Spleen (tissue), 11 donors: ENCODE measurements around the gene GRK5. TPM values are rescaled to one million over a fixed set of nuclear protein-coding genes. Genes with fewer than 3 reads are reported as not detected.

ENCODE experiments used
- DNase-seq: peaks from one replicate; pipeline ENCODE4 v3.0.0-alpha.2; 2020
- H3K27ac ChIP-seq, 8 donors: fragments of 200-600 bp; sonication (generic) in 7 of 8; 1 replicate in 4 of 8; 2 replicates in 4 of 8; pipeline versions ENCODE4 v1.5.0 to v1.8.0; 2016 to 2021; ENCODE audit warnings: inconsistent platforms in 4 of 8, mild to moderate bottlenecking in 4 of 8, moderate library complexity in 1 of 8
- H3K27me3 ChIP-seq, 7 donors: fragments of 200-600 bp; sonication (generic) in 6 of 7; replicated peaks in 1 of 7; 1 replicate in 4 of 7; 2 replicates in 3 of 7; pipeline versions ENCODE4 v1.5.0 to v1.8.0; 2016 to 2021; ENCODE audit warnings: inconsistent platforms in 3 of 7, mild to moderate bottlenecking in 1 of 7
- H3K36me3 ChIP-seq, 6 donors: fragments of 200-600 bp; sonication (generic) in 5 of 6; 1 replicate in 4 of 6; 2 replicates in 2 of 6; pipeline versions ENCODE4 v1.5.0 to v1.8.0; 2016 to 2021; ENCODE audit warnings: inconsistent platforms in 2 of 6
- H3K4me1 ChIP-seq, 6 donors: fragments of 200-600 bp; sonication (generic) in 5 of 6; 1 replicate in 3 of 6; 2 replicates in 3 of 6; pipeline versions ENCODE4 v1.5.0 to v1.8.0; 2016 to 2021; ENCODE audit warnings: inconsistent platforms in 3 of 6
- H3K4me3 ChIP-seq, 8 donors: fragments of 200-600 bp; sonication (generic) in 7 of 8; 1 replicate in 4 of 8; 2 replicates in 4 of 8; pipeline versions ENCODE4 v1.5.0 to v1.8.0; 2016 to 2021; ENCODE audit warnings: inconsistent platforms in 4 of 8, mild to moderate bottlenecking in 4 of 8, moderate library complexity in 2 of 8
- H3K9me3 ChIP-seq, 8 donors: fragments of 200-600 bp; sonication (generic) in 7 of 8; 1 replicate in 4 of 8; 2 replicates in 4 of 8; pipeline versions ENCODE4 v1.5.0 to v1.8.0; 2016 to 2021; ENCODE audit warnings: inconsistent platforms in 4 of 8
- POLR2A ChIP-seq, 3 donors: fragments of 450-650 bp; IDR thresholded peaks; one replicate each; pipeline ENCODE4 v1.5.1; 2017; ENCODE audit warnings: antibody characterized with exemption in 3 of 3, mild to moderate bottlenecking in 1 of 3
- POLR2AphosphoS5 ChIP-seq, 3 donors: sonication (generic); formaldehyde crosslinking; IDR thresholded peaks; one replicate each; pipeline ENCODE4 v1.5.1; 2017; ENCODE audit warnings: antibody characterized with exemption in 3 of 3
- WGBS, 5 donors: extraction: QIAGEN DNeasy Blood & Tissue Kit in 3 of 5; methylation state at CpG; one replicate each; pipeline versions ENCODE4 v1.1.5 to v1.1.7; 2013 to 2018; 5-methylcytosine and 5-hydroxymethylcytosine counted together
- intact Hi-C: fragments of 100-400 bp; cut with DNase I; formaldehyde crosslinking; loops from one replicate; pipeline ENCODE4 v1.15.0; 2023; ENCODE audit warnings: low total_unique reads
- polyA plus RNA-seq, 3 donors: library from polyadenylated mRNA; stranded (reverse); fragments of 200-250 nt; gene quantifications; one replicate each; pipeline ENCODE4 v1.2.1, GENCODE V29; 2013
- total RNA-seq, 7 donors: library from RNA; depleted of rRNA in 3 of 7; stranded (reverse); fragments of >200 nt in 3 of 7; fragmentation: NEBNext Ultra II Directional in 4 of 7; extraction: Animal tissue kit (Norgen Biotek cat#: 25700) in 4 of 7; gene quantifications; one replicate each; pipeline versions ENCODE4 v1.1.0 to v1.2.1, GENCODE V29; 2016 to 2021
- TF ChIP-seq, protein P1 (sequence below), 11 experiments: fragments of 200-600 bp in 7 of 11; fragments of 450-650 bp in 4 of 11; sonication (generic) in 4 of 11; IDR thresholded peaks in 8 of 11; conservative IDR thresholded peaks in 3 of 11; 1 replicate in 7 of 11; 2 replicates in 4 of 11; pipeline versions ENCODE4 v1.4.0 to v1.8.0; 2016 to 2021; ENCODE audit warnings: antibody characterized with exemption in 11 of 11, inconsistent platforms in 4 of 11, mild to moderate bottlenecking in 1 of 11
- donor health status: healthy with polysubstance abuse.
- donor health status: DM: no; HTN: no; CAD: no; lungs with moderate emphysema.
- donor health status: DM: no; HTN: no; CAD: no.
- donor health status: Bipolar disorder and iron deficiency.
- donor health status: healthy.
- donor health status: DM: no; HTN: no; CAD: no.
- donor health status: DM: yes; HTN: yes; CAD: no.

Gene GRK5
- total and polyA plus RNA-seq, 10 donors, result 15.5 to 85.2 (median 52.1) TPM

DNA sequence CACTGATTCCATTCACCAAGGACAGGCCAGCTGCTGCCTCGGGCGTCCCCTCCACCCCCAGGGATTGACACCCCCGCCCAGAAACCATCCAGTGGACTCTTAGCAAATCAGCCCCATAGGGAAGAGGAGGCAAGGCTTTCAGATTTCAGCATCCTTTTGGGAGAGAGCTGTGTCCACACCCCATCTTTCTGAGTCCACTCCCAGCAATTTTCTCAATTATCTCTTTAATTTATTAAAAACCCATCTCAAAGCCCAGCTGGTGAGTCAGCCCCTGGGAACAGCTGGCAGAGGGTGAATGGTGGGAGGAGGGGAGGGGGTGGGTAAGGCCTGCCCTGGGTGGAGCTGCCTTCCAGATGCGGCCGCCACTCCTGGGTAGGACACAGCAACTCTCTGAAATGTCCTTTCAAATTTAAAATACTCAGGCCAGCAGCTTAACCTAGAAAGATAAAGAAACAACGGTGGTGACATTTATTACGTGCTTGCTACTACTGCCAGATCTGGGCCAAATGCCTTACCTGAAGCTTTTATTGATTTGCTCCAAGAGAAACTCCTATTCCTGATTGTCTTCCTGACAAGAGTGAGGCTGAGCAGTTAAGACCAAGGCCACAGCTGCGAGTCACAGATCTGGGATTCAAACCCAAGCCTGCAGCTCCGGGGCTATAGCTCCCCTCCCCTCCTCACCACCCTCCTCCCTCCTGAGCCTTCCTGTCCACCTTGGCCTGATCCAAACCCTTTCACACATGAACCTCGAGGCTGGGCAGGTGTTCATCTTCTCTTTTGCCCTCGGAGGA, 214.7 kb downstream of the GRK5 start:
- H3K4me3 ChIP-seq, result no peak overlapping the region
- intact Hi-C loops, result no loop called here
- H3K4me1 ChIP-seq, result peaks cover 0 to 30% (median 11%) of the 10 kb centered on the region in 6 donors
- H3K36me3 ChIP-seq, result peaks cover 0 to 65% (median 30%) of the 10 kb centered on the region in 6 donors
- no peaks in the 10 kb centered on the region for H3K27me3 ChIP-seq
- WGBS, 5 donors, result 73 to 86% (median 81%) methylated on average over 10 to 11 of the region's 11 CpGs
- H3K27ac ChIP-seq, result peak overlapping the region in 5 of 8 donors; percentile 9 to 65 (median 51)
- no peak for DNase-seq
- TF ChIP-seq, protein P1, sequence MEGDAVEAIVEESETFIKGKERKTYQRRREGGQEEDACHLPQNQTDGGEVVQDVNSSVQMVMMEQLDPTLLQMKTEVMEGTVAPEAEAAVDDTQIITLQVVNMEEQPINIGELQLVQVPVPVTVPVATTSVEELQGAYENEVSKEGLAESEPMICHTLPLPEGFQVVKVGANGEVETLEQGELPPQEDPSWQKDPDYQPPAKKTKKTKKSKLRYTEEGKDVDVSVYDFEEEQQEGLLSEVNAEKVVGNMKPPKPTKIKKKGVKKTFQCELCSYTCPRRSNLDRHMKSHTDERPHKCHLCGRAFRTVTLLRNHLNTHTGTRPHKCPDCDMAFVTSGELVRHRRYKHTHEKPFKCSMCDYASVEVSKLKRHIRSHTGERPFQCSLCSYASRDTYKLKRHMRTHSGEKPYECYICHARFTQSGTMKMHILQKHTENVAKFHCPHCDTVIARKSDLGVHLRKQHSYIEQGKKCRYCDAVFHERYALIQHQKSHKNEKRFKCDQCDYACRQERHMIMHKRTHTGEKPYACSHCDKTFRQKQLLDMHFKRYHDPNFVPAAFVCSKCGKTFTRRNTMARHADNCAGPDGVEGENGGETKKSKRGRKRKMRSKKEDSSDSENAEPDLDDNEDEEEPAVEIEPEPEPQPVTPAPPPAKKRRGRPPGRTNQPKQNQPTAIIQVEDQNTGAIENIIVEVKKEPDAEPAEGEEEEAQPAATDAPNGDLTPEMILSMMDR (IDR thresholded peaks at IDR 0.05 in 8 of 11, conservative IDR thresholded peaks at IDR 0.05 in 3 of 11), result no peak
- TF ChIP-seq POLR2A (IDR thresholded peaks at IDR 0.05) (no peak), POLR2AphosphoS5 (IDR thresholded peaks at IDR 0.05) (no peak)
- no peaks in the 10 kb centered on the region for H3K9me3 ChIP-seq

DNA sequence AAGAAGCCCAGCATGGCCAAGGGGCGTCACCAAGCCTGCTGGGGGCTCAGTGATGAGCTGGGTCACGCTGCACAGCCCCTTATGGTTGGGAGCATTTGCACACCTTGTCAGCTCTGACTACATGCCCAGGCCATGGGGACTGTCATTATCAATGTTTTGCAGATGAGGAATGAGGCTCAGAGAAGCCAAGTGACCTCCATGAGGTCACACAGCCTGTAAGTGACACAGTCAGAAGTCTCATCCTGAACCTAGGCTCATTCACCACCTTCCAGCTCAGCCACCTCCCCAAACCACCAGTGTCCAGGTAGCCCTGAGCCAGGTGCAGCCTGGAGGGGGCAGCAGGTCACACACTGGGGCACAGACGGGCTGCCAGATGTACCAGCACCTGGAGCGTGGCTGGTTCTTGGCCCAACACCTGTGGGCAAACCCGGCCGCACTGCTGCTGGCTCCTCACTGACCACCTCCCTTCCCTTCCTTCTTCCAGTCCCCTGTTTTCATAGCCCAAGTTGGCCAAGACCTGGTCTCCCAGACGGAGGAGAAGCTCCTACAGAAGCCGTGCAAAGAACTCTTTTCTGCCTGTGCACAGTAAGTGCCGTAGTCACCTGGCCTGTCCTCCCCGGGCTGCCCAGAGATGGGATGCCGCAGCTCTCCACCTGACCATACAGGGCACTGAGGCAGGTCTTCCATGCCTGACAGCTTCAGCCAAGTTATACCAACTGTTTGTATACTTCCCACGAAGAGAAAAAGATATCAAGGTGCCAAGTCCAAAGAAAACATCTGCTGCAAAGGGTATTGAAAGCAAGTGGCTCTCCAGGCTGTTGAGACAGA, 215.5 kb downstream of the GRK5 start:
- Histone ChIP-seq H3K27ac (peak overlapping the region in 1 of 8 donors; percentile 33), H3K4me1 (peaks cover 0 to 25% (median 10%) of the 10 kb centered on the region in 6 donors), H3K27me3 (no peaks in the 10 kb centered on the region), H3K36me3 (peaks cover 0 to 73% (median 35%) of the 10 kb centered on the region in 6 donors), H3K4me3 (no peak overlapping the region), H3K9me3 (no peaks in the 10 kb centered on the region)
- no peak for DNase-seq
- 91 to 96% (median 93%) methylated on average over 11 to 12 of the region's 12 CpGs for WGBS, 5 donors
- intact Hi-C loops, result no loop called here
- TF ChIP-seq POLR2A (IDR thresholded peaks at IDR 0.05), result no peak
- no peak for TF ChIP-seq POLR2AphosphoS5 (IDR thresholded peaks at IDR 0.05)
- TF ChIP-seq, protein P1 (IDR thresholded peaks at IDR 0.05 in 8 of 11, conservative IDR thresholded peaks at IDR 0.05 in 3 of 11), result no peak

DNA sequence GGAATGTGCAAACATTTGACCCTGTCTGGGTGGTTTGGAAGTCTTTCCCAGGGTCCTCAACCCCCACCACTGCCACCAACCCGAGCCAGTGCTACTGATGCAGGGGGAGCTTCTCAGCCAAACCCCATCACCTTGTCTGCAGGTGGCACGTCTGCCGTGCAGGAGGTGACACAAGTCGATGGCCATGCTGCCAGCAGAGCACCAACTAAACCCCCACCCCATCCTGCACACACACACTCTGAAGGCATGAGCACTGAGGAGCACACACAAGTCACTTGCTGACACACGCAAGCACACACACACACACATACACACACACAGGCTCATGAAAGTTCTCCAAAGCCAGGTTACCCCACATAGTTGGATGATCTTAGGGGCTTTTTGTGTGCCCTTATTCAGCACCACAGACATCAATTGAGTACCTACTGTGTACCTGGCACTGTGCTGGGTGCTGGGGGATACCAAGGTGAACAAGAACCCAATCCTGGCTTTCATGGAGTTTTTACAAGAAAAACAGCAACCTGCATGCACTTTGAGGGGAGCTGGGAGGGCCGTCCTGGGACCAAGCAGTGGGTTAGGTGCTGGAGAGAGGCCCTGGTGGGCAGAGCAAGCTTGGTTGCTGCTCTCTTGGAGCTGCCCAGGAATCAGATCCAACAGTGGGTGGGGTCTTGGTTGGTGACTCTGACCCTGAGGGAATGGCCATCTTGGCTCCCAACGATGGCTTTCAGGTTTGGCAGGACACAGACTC, 216.3 kb downstream of the GRK5 start:
- H3K36me3 ChIP-seq, result peaks cover 2 to 80% (median 42%) of the 10 kb centered on the region in 6 donors
- no peaks in the 10 kb centered on the region for H3K27me3 ChIP-seq
- WGBS, 5 donors, result 86 to 100% (median 89%) methylated on average over 1 to 7 of the region's 7 CpGs
- H3K27ac ChIP-seq, result no peak overlapping the region
- H3K4me1 ChIP-seq, result peaks cover 0 to 24% (median 10%) of the 10 kb centered on the region in 6 donors
- DNase-seq, result no peak
- intact Hi-C loops, result no loop called here
- TF ChIP-seq, protein P1 (IDR thresholded peaks at IDR 0.05 in 8 of 11, conservative IDR thresholded peaks at IDR 0.05 in 3 of 11), result no peak
- TF ChIP-seq POLR2AphosphoS5 (IDR thresholded peaks at IDR 0.05) (peak in 1 of 3 donors; percentile 7), POLR2A (IDR thresholded peaks at IDR 0.05) (no peak)
- no peak overlapping the region for H3K4me3 ChIP-seq
- no peaks in the 10 kb centered on the region for H3K9me3 ChIP-seq
